Endothelial cell of umbilical vein (primary cell): ENCODE data around the gene BUB3.
A peak's percentile ranks its signal among the peaks of the same experiment; 100 is the strongest.

Experiments
- EZH2 ChIP-seq: IDR thresholded peaks from 2 replicates; pipeline ENCODE4 v1.6.1; 2012; ENCODE audit warnings: borderline replicate concordance, low read depth, mild to moderate bottlenecking, moderate library complexity, low read length, inconsistent platforms; ENCODE audit not compliant: severe bottlenecking
- POLR2A ChIP-seq: IDR thresholded peaks from 2 replicates; pipeline ENCODE4 v1.6.1; 2012; ENCODE audit warnings: low read depth, mild to moderate bottlenecking, control low read depth, low read length
- POLR2AphosphoS5 ChIP-seq: IDR thresholded peaks from 2 replicates; pipeline ENCODE4 v1.6.1; 2012; ENCODE audit warnings: low read depth, mild to moderate bottlenecking, control low read depth, low read length, moderate library complexity; ENCODE audit not compliant: insufficient read depth
- TF ChIP-seq, protein P1 (sequence below), 2 donors: IDR thresholded peaks; 1 replicate in 1 of 2; 2 replicates in 1 of 2; pipeline ENCODE4 v1.5.1; 2011; ENCODE audit warnings: low read length in 2 of 2, mild to moderate bottlenecking in 2 of 2, moderate library complexity in 2 of 2, control low read depth in 1 of 2, inconsistent platforms in 1 of 2, low read depth in 1 of 2; ENCODE audit not compliant: insufficient read depth in 1 of 2; ENCODE audit errors: extremely low read depth in 1 of 2

GRCh38 chr10:123154092-123154710 lies at the start of gene BUB3:
- TF ChIP-seq, protein P1, sequence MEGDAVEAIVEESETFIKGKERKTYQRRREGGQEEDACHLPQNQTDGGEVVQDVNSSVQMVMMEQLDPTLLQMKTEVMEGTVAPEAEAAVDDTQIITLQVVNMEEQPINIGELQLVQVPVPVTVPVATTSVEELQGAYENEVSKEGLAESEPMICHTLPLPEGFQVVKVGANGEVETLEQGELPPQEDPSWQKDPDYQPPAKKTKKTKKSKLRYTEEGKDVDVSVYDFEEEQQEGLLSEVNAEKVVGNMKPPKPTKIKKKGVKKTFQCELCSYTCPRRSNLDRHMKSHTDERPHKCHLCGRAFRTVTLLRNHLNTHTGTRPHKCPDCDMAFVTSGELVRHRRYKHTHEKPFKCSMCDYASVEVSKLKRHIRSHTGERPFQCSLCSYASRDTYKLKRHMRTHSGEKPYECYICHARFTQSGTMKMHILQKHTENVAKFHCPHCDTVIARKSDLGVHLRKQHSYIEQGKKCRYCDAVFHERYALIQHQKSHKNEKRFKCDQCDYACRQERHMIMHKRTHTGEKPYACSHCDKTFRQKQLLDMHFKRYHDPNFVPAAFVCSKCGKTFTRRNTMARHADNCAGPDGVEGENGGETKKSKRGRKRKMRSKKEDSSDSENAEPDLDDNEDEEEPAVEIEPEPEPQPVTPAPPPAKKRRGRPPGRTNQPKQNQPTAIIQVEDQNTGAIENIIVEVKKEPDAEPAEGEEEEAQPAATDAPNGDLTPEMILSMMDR (IDR thresholded peaks at IDR 0.05; ENCODE audit: extremely low read depth in 1 of 2, insufficient read depth in 1 of 2, low read depth in 1 of 2, low read length in 2 of 2) = no peak
- peak; percentile 95 for TF ChIP-seq POLR2AphosphoS5
- peak; percentile 91 for TF ChIP-seq POLR2A
- no peak for TF ChIP-seq EZH2
